ENCODE measurements around the gene SHKBP1. TPM values are rescaled to one million over a fixed set of nuclear protein-coding genes. Genes with fewer than 3 reads are reported as not detected.
"Not testable (repeated sequence)": the region's sequence is repeated elsewhere in the genome, so short reads cannot be mapped to it uniquely, and the experiment has no call there.

The SHKBP1 gene
- total and polyA plus RNA-seq, 8 donors: 15.8 to 102 (median 73.4) TPM

DNA sequence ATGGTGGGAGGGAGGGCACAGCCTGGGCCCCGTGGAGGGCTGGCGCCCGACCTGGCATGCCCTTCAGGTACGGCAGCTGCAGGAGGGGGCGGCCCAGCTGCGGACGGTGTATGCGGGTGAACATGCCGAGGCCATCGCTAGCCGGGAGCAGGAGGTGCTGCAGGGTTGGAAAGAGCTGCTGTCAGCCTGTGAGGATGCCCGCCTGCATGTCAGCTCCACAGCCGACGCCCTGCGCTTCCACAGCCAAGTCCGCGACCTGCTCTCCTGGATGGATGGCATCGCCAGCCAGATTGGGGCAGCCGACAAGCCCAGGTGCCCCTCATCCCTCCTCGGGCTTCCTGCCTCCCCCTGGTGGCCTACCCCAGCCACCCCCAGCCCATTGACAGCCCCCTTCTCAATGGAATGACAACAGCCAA is 16.6 kb upstream of the SHKBP1 start:
- Histone ChIP-seq H3K27me3 (peaks cover 0 to 56% (median 6%) of the 10 kb centered on the region in 3 donors), H3K4me1 (no peaks in the 10 kb centered on the region), H3K4me3 (no peak overlapping the region), H3K9me3 (no peaks in the 10 kb centered on the region), H3K36me3 (peaks cover 0 to 16% (median 0%) of the 10 kb centered on the region in 4 donors), H3K27ac (no peak overlapping the region)
- TF ChIP-seq POLR2A (IDR thresholded peaks at IDR 0.05) (no peak), POLR2AphosphoS5 (IDR thresholded peaks at IDR 0.05) (no peak), EP300 (IDR thresholded peaks at IDR 0.05) (no peak)
- TF ChIP-seq, protein P1, sequence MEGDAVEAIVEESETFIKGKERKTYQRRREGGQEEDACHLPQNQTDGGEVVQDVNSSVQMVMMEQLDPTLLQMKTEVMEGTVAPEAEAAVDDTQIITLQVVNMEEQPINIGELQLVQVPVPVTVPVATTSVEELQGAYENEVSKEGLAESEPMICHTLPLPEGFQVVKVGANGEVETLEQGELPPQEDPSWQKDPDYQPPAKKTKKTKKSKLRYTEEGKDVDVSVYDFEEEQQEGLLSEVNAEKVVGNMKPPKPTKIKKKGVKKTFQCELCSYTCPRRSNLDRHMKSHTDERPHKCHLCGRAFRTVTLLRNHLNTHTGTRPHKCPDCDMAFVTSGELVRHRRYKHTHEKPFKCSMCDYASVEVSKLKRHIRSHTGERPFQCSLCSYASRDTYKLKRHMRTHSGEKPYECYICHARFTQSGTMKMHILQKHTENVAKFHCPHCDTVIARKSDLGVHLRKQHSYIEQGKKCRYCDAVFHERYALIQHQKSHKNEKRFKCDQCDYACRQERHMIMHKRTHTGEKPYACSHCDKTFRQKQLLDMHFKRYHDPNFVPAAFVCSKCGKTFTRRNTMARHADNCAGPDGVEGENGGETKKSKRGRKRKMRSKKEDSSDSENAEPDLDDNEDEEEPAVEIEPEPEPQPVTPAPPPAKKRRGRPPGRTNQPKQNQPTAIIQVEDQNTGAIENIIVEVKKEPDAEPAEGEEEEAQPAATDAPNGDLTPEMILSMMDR (IDR thresholded peaks at IDR 0.05): no peak
- WGBS, 5 donors: 61 to 69% (median 63%) methylated on average over 16 to 20 of the region's 20 CpGs
- intact Hi-C loops (cut with DNase I; ENCODE audit: low total_unique reads): no loop called here
- DNase-seq: no peak

DNA sequence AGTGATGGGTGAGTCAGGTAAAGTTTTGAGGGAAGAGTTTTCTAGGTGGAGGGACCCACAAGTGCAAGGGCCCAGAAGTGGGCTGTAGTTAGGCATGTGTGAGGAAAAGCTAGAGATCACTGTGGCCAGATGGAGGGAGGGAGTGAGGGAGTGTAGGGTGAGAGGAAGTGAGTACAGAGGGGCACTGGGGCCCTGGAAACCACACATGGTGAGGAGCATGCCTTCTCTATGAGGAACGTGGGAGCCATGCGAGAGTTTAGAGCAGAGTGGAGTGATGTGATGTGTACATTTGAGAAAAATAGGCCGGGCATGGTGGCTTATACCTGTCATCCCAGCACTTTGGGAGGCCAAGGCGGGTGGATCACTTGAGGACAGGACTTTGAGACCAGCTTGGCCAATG is 14.7 kb upstream of the SHKBP1 start:
- peaks cover 6 to 59% (median 24%) of the 10 kb centered on the region in 3 donors for H3K27me3 ChIP-seq

DNA sequence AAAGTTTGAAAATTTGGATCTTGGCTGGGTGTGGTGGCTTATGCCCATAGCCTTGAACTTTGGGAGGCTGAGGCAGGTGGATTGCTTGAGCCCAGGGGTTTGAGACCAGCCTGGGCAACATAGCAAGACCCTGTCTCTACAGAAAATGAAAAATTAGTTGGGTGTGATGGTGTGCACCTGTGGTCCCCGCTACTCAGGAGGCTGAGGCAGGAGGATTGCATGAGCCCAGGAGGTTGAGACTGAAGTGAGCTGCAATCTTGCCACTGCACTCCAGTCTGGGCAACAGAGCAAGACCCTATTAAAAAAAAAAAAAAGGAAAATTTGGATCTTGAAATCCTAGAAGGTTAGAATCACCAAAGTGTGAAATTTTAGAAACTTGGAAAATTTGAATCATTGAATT is 12.1 kb upstream of the SHKBP1 start:
- Histone ChIP-seq H3K36me3 (peaks cover 0 to 13% (median 0%) of the 10 kb centered on the region in 4 donors), H3K4me1 (peaks cover 9 to 15% (median 12%) of the 10 kb centered on the region in 4 donors), H3K27me3 (peaks cover 12 to 73% (median 43%) of the 10 kb centered on the region in 3 donors)
- H3K27ac ChIP-seq; H3K9me3 ChIP-seq; H3K4me3 ChIP-seq; intact Hi-C loops (cut with DNase I; ENCODE audit: low total_unique reads); DNase-seq: not testable (repeated sequence)
- WGBS, 5 donors: 79 to 100% (median 91%) methylated on average over 1 of the region's 1 CpG

More for the DNA sequence above, 14.7 kb upstream of the SHKBP1 start:
- Histone ChIP-seq H3K27ac (no peak overlapping the region), H3K36me3 (peaks cover 0 to 16% (median 0%) of the 10 kb centered on the region in 4 donors), H3K9me3 (no peaks in the 10 kb centered on the region), H3K4me3 (no peak overlapping the region), H3K4me1 (peaks cover 0 to under 1% (median under 1%) of the 10 kb centered on the region in 4 donors)
- no peak for TF ChIP-seq POLR2A (IDR thresholded peaks at IDR 0.05)
- no peak for TF ChIP-seq POLR2AphosphoS5 (IDR thresholded peaks at IDR 0.05)
- intact Hi-C loops (cut with DNase I; ENCODE audit: low total_unique reads): no loop called here
- no peak for DNase-seq
- WGBS, 5 donors: 65 to 71% (median 68%) methylated on average over 4 of the region's 4 CpGs

DNA sequence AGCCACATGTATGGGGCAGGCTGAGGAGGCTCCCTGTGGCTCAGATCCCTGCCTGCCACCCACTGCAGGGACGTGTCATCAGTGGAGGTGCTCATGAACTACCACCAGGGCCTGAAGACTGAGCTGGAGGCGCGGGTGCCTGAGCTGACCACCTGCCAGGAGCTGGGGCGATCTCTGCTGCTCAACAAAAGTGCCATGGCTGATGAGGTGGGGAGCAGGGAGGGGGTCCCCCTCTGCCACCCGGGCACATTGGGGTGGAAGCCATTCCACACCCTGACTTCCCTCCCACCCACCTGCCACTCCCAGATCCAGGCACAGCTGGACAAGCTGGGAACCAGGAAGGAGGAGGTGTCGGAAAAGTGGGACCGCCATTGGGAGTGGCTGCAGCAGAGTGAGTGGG is 11.3 kb upstream of the SHKBP1 start:
- intact Hi-C loops (cut with DNase I; ENCODE audit: low total_unique reads): no loop called here
- Histone ChIP-seq H3K36me3 (peaks cover 0 to 4% (median 0%) of the 10 kb centered on the region in 4 donors), H3K27ac (no peak overlapping the region), H3K9me3 (no peaks in the 10 kb centered on the region), H3K4me3 (no peak overlapping the region), H3K27me3 (peaks cover 12 to 64% (median 42%) of the 10 kb centered on the region in 3 donors), H3K4me1 (peaks cover 9 to 20% (median 17%) of the 10 kb centered on the region in 4 donors)
- 62 to 76% (median 69%) methylated on average over 2 to 7 of the region's 7 CpGs for WGBS, 5 donors
- TF ChIP-seq POLR2AphosphoS5 (IDR thresholded peaks at IDR 0.05): no peak
- no peak for DNase-seq

DNA sequence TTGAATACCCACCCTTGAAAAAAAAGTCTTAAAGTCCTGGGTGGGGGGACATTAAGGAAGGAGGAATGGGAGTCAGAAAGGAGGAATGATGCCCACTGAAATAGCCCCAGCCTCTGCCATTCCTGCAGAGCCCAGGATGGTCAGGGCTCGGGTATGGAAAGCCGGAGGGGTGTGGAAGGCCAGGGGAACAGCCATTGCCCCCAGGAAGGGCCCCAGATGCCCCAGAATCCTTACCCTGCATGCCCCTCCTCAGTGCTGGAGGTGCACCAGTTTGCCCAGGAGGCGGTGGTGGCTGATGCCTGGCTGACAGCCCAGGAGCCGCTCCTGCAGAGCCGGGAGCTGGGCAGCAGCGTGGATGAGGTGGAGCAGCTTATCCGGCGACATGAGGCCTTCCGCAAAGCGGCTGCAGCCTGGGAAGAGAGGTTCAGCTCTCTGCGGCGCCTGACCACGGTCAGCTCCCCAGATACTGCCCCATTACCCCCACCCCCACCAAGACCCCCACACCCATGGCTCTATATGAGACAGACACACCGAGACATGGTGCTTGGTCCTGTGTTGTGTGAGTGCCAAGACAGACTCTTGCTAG is 10.7 kb upstream of the SHKBP1 start:
- no peak overlapping the region for H3K4me3 ChIP-seq
- 39 to 73% (median 53%) methylated on average over 9 to 14 of the region's 14 CpGs for WGBS, 5 donors
- intact Hi-C loops (cut with DNase I; ENCODE audit: low total_unique reads): no loop called here
- peaks cover 13 to 24% (median 19%) of the 10 kb centered on the region in 4 donors for H3K4me1 ChIP-seq
- no peak for DNase-seq
- H3K9me3 ChIP-seq: no peaks in the 10 kb centered on the region
- TF ChIP-seq EP300 (IDR thresholded peaks at IDR 0.05) (no peak), POLR2AphosphoS5 (IDR thresholded peaks at IDR 0.05) (no peak), POLR2A (IDR thresholded peaks at IDR 0.05) (no peak)
- TF ChIP-seq, protein P1 (IDR thresholded peaks at IDR 0.05): no peak
- no peaks in the 10 kb centered on the region for H3K36me3 ChIP-seq
- no peak overlapping the region for H3K27ac ChIP-seq
- peaks cover 12 to 59% (median 39%) of the 10 kb centered on the region in 3 donors for H3K27me3 ChIP-seq
